HepG2 (cell line): Measurements from ENCODE around the gene ADIPOR2. TPM values are rescaled to one million over a fixed set of nuclear protein-coding genes. Genes with fewer than 3 reads are reported as not detected.

ENCODE experiments used
- ATAC-seq: fragments of 200-7000 bp; cut with Tn5 transposase; 3 replicates; pipeline ENCODE4 v1.9.1; 2020; ENCODE audit warnings: mild to moderate bottlenecking, moderate library complexity
- BruUV-seq: library from RNA; stranded (reverse); fragments of 400-500 nt; replicated peaks from 2 replicates; lab custom pipeline; 2021; lab: Mats Ljungman, UMichigan
- CTCF ChIA-PET: fragments of 300-600 bp; formaldehyde crosslinking; extraction: SDS; loops from one replicate; lab custom pipeline; 2021; ENCODE audit warnings: low total read pairs, inconsistent platforms, low intra/inter-chr PET ratio; lab: Yijun Ruan, JAX
- POLR2A ChIA-PET: fragments of 350-600 bp; sonication (Branson Sonifier 250); formaldehyde crosslinking; loops from one replicate; lab custom pipeline; 2020; ENCODE audit warnings: antibody characterized with exemption, inconsistent platforms; lab: Yijun Ruan, JAX
- DNase-seq: peaks from one replicate; pipeline ENCODE4 v3.0.0-alpha.2; 2015; ENCODE audit warnings: low spot score
- FAIRE-seq: peaks from 3 replicates; lab custom pipeline; 2011; peaks lifted over from hg19 to GRCh38; lab: Jason Lieb, UNC
- H2AFZ ChIP-seq: one replicate; pipeline ENCODE4 v1.6.1; 2011; ENCODE audit warnings: low read length, inconsistent platforms
- H3K27ac ChIP-seq: fragments of 300-600 bp; 3 replicates; pipeline ENCODE4 v1.8.0; 2011; ENCODE audit warnings: mixed run types, mild to moderate bottlenecking, mixed read lengths, low read length, inconsistent platforms; ENCODE audit not compliant: insufficient read depth; ENCODE audit errors: extremely low read length
- H3K27me3 ChIP-seq, 2 experiments: fragments of 200-600 bp in 1 of 2; 2 replicates in 1 of 2; 3 replicates in 1 of 2; pipeline versions ENCODE4 v1.6.0 to v1.8.0; 2011; ENCODE audit warnings: low read length in 2 of 2, mild to moderate bottlenecking in 2 of 2, moderate library complexity in 2 of 2, inconsistent platforms in 1 of 2; ENCODE audit not compliant: insufficient read depth in 2 of 2, control insufficient read depth in 1 of 2
- H3K36me3 ChIP-seq, 2 experiments: fragments of 200-600 bp in 1 of 2; replicated peaks in 1 of 2; 2 replicates in 1 of 2; 3 replicates in 1 of 2; pipeline versions ENCODE4 v1.5.1 to v1.8.0; 2011; ENCODE audit warnings: low read length in 2 of 2, inconsistent platforms in 1 of 2; ENCODE audit not compliant: insufficient read depth in 2 of 2, control insufficient read depth in 1 of 2
- H3K4me1 ChIP-seq: 2 replicates; pipeline ENCODE4 v1.5.1; 2012; ENCODE audit warnings: low read length, inconsistent platforms; ENCODE audit not compliant: insufficient read depth
- H3K4me2 ChIP-seq: 2 replicates; pipeline ENCODE4 v1.6.0; 2011; ENCODE audit warnings: low read depth, low read length, inconsistent platforms
- H3K4me3 ChIP-seq, 3 experiments: fragments of 200-600 bp in 1 of 3; sonication (generic), shearing (Covaris generic) in 1 of 3; replicated peaks in 1 of 3; 2 replicates each; pipeline ENCODE4 v1.5.1; 2011 to 2016; ENCODE audit warnings: low read length in 3 of 3, inconsistent platforms in 2 of 3, low read depth in 2 of 3, mild to moderate bottlenecking in 2 of 3, control low read depth in 1 of 3, mixed read lengths in 1 of 3; ENCODE audit not compliant: insufficient read depth in 1 of 3
- H3K79me2 ChIP-seq: one replicate; pipeline ENCODE4 v1.6.1; 2011; ENCODE audit warnings: low read length, inconsistent platforms; ENCODE audit not compliant: insufficient read depth
- H3K9ac ChIP-seq: 2 replicates; pipeline ENCODE4 v1.6.0; 2011; ENCODE audit warnings: mild to moderate bottlenecking, low read depth, low read length, inconsistent platforms; ENCODE audit not compliant: insufficient read depth
- H3K9me3 ChIP-seq: 2 replicates; pipeline ENCODE4 v1.5.1; 2012; ENCODE audit warnings: mild to moderate bottlenecking, low read length
- H4K20me1 ChIP-seq: 2 replicates; pipeline ENCODE4 v1.6.0; 2011; ENCODE audit warnings: inconsistent platforms, mild to moderate bottlenecking, low read length, moderate library complexity; ENCODE audit not compliant: insufficient read depth
- ARID4A ChIP-seq: sonication (generic); formaldehyde crosslinking; IDR thresholded peaks from 2 replicates; pipeline ENCODE4 v1.5.0; 2020; ENCODE audit warnings: mild to moderate bottlenecking, missing genetic modification reagents, borderline replicate concordance
- CSRNP1 ChIP-seq: sonication (generic); formaldehyde crosslinking; IDR thresholded peaks from 2 replicates; pipeline ENCODE4 v1.8.1; 2023; ENCODE audit warnings: mild to moderate bottlenecking, missing genetic modification reagents
- E2F2 ChIP-seq: sonication (generic); formaldehyde crosslinking; IDR thresholded peaks from 2 replicates; pipeline ENCODE4 v1.4.0; 2020; ENCODE audit warnings: missing genetic modification reagents, borderline replicate concordance
- GMEB1 ChIP-seq: sonication (generic); formaldehyde crosslinking; IDR thresholded peaks from 2 replicates; pipeline ENCODE4 v1.5.1; 2020; ENCODE audit warnings: missing genetic modification reagents, mild to moderate bottlenecking, borderline replicate concordance
- KLF16 ChIP-seq, 2 experiments: sonication (generic) in 1 of 2; formaldehyde crosslinking in 1 of 2; IDR thresholded peaks; 2 replicates each; pipeline versions ENCODE4 v1.6.1 to v1.8.0; 2016 to 2023; ENCODE audit warnings: missing genetic modification reagents in 2 of 2, missing compliant biosample characterization in 1 of 2
- NBN ChIP-seq: fragments of 450-650 bp; conservative IDR thresholded peaks from 2 replicates; pipeline ENCODE4 v1.6.1; 2017
- NFATC3 ChIP-seq: sonication (generic); formaldehyde crosslinking; IDR thresholded peaks from 2 replicates; pipeline ENCODE4 v1.5.1; 2020; ENCODE audit warnings: mild to moderate bottlenecking, missing genetic modification reagents
- PITX1 ChIP-seq: sonication (generic); formaldehyde crosslinking; IDR thresholded peaks from 2 replicates; pipeline ENCODE4 v1.5.1; 2020; ENCODE audit warnings: mild to moderate bottlenecking, missing genetic modification reagents
- TOPORS ChIP-seq: sonication (generic); formaldehyde crosslinking; IDR thresholded peaks from 2 replicates; pipeline ENCODE4 v1.8.0; 2023; ENCODE audit warnings: mild to moderate bottlenecking, missing genetic modification reagents
- ZNF260 ChIP-seq: sonication (generic); formaldehyde crosslinking; IDR thresholded peaks from 2 replicates; pipeline ENCODE4 v1.4.0; 2020; ENCODE audit warnings: missing genetic modification reagents, low read depth, mild to moderate bottlenecking, borderline replicate concordance
- ZNF737 ChIP-seq: sonication (generic); formaldehyde crosslinking; IDR thresholded peaks from 2 replicates; pipeline ENCODE4 v1.5.0; 2020; ENCODE audit warnings: missing genetic modification reagents, mild to moderate bottlenecking, borderline replicate concordance
- whole genome bisulfite sequencing: methylation state at CpG from one replicate; pipeline ENCODE4 v1.1.6; 2017; ENCODE audit warnings: low lambda C conversion rate; 5-methylcytosine and 5-hydroxymethylcytosine counted together
- in situ Hi-C: cut with HindIII; loops from 2 replicates; pipeline ENCODE4 v1.10.0; 2017; ENCODE audit warnings: low pct_unique_long_range_greater_than_20kb; ENCODE audit not compliant: extremely low pct_ligation_motif_present
- intact Hi-C: fragments of 100-400 bp; cut with micrococcal nuclease; formaldehyde crosslinking; loops from one replicate; pipeline ENCODE4 v1.10.0; 2022; ENCODE audit not compliant: unreplicated experiment
- polyA plus RNA-seq, 8 experiments: library from polyadenylated mRNA; depleted of rRNA in 3 of 8; stranded (reverse) in 7 of 8; unstranded in 1 of 8; fragments of >200 nt; fragmentation: Illumina TruSeq in 4 of 8; extraction: Trizol in 4 of 8; gene quantifications; 2 replicates each; pipeline versions ENCODE4 v1.2.1 to v1.2.3, GENCODE V29; 2011 to 2016; ENCODE audit warnings: low read depth in 4 of 8, missing spikeins in 1 of 8, mixed read lengths in 1 of 8; ENCODE audit not compliant: insufficient read depth in 1 of 8
- total RNA-seq, 5 experiments: library from RNA; depleted of rRNA; stranded (reverse); fragments of >200 nt; fragmentation: Illumina TruSeq; extraction: Trizol; gene quantifications; 2 replicates each; pipeline ENCODE4 v1.2.3, GENCODE V29; 2016; ENCODE audit warnings: low read depth in 1 of 5

Gene ADIPOR2
- total and polyA plus RNA-seq, 2 of the 13 experiments (the other 11 are each of a cell fraction or from before 2014, with no cell fraction given), result 35.2 to 52.2 TPM

GRCh38 chr12:1777798-1778197, 86.9 kb downstream of the ADIPOR2 start:
- Histone ChIP-seq H3K27me3 (no peaks in the 10 kb centered on the region), H3K79me2 (peaks cover 40% of the 10 kb centered on the region), H3K9ac (no peak overlapping the region), H2AFZ (no peak overlapping the region), H4K20me1 (0 out of 2 replicates have a peak, but pooled peaks cover 3% of the 10 kb centered on the region), H3K27ac (no peak overlapping the region), H3K4me2 (no peak overlapping the region), H3K9me3 (no peaks in the 10 kb centered on the region), H3K36me3 (peaks cover 9 to 81% of the 10 kb centered on the region in 2 experiments), H3K4me3 (no peak overlapping the region), H3K4me1 (peaks cover 27% of the 10 kb centered on the region)
- WGBS, result 97% methylated on average over 5 of the region's 5 CpGs
- TF ChIP-seq NBN, result no peak
- no peak for TF ChIP-seq CSRNP1 (CRISPR knock-in tag)
- TF ChIP-seq ARID4A, result no peak
- TF ChIP-seq TOPORS (CRISPR knock-in tag), result no peak
- TF ChIP-seq PITX1 (CRISPR knock-in tag), result no peak
- TF ChIP-seq GMEB1 (CRISPR knock-in tag), result no peak
- no peak for TF ChIP-seq KLF16 (CRISPR knock-in tag; IDR thresholded peaks at IDR 0.05)
- TF ChIP-seq ZNF737 (CRISPR knock-in tag), result no peak
- TF ChIP-seq ZNF260 (CRISPR knock-in tag), result no peak
- TF ChIP-seq NFATC3 (CRISPR knock-in tag), result no peak
- no peak for TF ChIP-seq E2F2 (CRISPR knock-in tag)
- ChIA-PET CTCF (no interaction called here), POLR2A (no interaction called here)
- intact Hi-C loops (no loop called here), in situ Hi-C loops (no loop called here)
- ATAC-seq (no peak), FAIRE-seq (no peak), DNase-seq (no peak)
- no TSS peak for BruUV-seq
